NCI-H748 (cell line): ENCODE measurements around the gene CACNA1H.
A peak's percentile ranks its signal among the peaks of the same experiment; 100 is the strongest.

ENCODE experiments used
- DNase-seq: peaks from one replicate; lab custom pipeline; 2025; ENCODE audit not compliant: unreplicated experiment; lab: John Stamatoyannopoulos, UW

Gene CACNA1H

GRCh38 chr16:1140582-1141162 is 12.2 kb upstream of the CACNA1H start:
- DNase-seq, result no peak

- no peak for DNase-seq
Measured at GRCh38 chr16:1141191-1141590, 11.7 kb upstream of the CACNA1H start.

GRCh38 chr16:1141716-1142115 is 11.2 kb upstream of the CACNA1H start:
- no peak for DNase-seq

- DNase-seq, result no peak
Measured at GRCh38 chr16:1142911-1143310, 10.0 kb upstream of the CACNA1H start.

- no peak for DNase-seq
Measured at GRCh38 chr16:1143761-1144450, 9.0 kb upstream of the CACNA1H start.

GRCh38 chr16:1144476-1145382 is 8.2 kb upstream of the CACNA1H start:
- peak; percentile 66 for DNase-seq

GRCh38 chr16:1145383-1146100 is 7.4 kb upstream of the CACNA1H start:
- peak; percentile 67 for DNase-seq

GRCh38 chr16:1146409-1146808 is 6.5 kb upstream of the CACNA1H start:
- DNase-seq, result no peak

- no peak for DNase-seq
Measured at GRCh38 chr16:1147027-1147426, 5.9 kb upstream of the CACNA1H start.

- DNase-seq, result no peak
Measured at GRCh38 chr16:1149101-1149636, 3.7 kb upstream of the CACNA1H start.

GRCh38 chr16:1150511-1150982 is 2.4 kb upstream of the CACNA1H start:
- no peak for DNase-seq

GRCh38 chr16:1151424-1152122 is 1.3 kb upstream of the CACNA1H start:
- no peak for DNase-seq

GRCh38 chr16:1152123-1152638 is 725 bp upstream of the CACNA1H start:
- peak; percentile 28 for DNase-seq

GRCh38 chr16:1153480-1154160 is 714 bp downstream of the CACNA1H start:
- peak; percentile 32 for DNase-seq

- no peak for DNase-seq
Measured at GRCh38 chr16:1154291-1154886, 1.5 kb downstream of the CACNA1H start.

GRCh38 chr16:1154887-1155331 is 2.0 kb downstream of the CACNA1H start:
- no peak for DNase-seq

- no peak for DNase-seq
Measured at GRCh38 chr16:1155353-1156054, 2.6 kb downstream of the CACNA1H start.
